NCI-H226 (cell line): ENCODE results near the gene SMPD1.
"Not testable (repeated sequence)": the region's sequence is repeated elsewhere in the genome, so short reads cannot be mapped to it uniquely, and the experiment has no call there.

Experiments used
- DNase-seq: peaks from one replicate; pipeline ENCODE4 v3.0.0-alpha.2; 2015

The SMPD1 gene

DNA sequence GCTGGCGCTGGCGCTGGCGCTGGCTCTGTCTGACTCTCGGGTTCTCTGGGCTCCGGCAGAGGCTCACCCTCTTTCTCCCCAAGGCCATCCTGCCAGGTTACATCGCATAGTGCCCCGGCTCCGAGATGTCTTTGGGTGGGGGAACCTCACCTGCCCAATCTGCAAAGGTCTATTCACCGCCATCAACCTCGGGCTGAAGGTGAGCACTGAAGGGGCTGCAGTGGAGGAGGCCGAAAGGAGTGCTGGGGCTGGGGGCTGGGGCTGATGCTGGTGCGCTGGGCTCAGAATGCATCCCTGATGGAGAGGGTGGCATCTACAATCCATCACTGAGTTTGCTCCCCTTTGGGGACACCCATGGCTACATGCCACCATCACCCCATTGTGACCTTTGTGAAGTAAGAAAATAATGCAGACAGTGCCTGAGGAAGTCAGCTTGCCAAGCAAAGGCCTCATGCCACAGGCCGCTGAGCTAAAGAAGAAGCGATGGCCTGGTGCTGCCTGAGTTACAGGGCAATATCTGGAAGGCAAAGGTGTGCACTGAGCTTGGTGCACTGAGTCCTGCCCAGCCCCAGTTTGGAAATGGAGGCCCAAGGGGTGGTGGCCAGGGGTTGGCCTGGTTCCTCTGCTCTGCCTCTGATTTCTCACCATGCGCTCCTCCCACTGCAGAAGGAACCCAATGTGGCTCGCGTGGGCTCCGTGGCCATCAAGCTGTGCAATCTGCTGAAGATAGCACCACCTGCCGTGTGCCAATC, 620 bp downstream of the SMPD1 start:
- DNase-seq, result no peak

DNA sequence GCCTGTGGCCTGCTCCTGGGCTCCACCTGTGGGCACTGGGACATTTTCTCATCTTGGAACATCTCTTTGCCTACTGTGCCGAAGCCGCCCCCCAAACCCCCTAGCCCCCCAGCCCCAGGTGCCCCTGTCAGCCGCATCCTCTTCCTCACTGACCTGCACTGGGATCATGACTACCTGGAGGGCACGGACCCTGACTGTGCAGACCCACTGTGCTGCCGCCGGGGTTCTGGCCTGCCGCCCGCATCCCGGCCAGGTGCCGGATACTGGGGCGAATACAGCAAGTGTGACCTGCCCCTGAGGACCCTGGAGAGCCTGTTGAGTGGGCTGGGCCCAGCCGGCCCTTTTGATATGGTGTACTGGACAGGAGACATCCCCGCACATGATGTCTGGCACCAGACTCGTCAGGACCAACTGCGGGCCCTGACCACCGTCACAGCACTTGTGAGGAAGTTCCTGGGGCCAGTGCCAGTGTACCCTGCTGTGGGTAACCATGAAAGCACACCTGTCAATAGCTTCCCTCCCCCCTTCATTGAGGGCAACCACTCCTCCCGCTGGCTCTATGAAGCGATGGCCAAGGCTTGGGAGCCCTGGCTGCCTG, 1.4 kb downstream of the SMPD1 start:
- DNase-seq, result no peak

DNA sequence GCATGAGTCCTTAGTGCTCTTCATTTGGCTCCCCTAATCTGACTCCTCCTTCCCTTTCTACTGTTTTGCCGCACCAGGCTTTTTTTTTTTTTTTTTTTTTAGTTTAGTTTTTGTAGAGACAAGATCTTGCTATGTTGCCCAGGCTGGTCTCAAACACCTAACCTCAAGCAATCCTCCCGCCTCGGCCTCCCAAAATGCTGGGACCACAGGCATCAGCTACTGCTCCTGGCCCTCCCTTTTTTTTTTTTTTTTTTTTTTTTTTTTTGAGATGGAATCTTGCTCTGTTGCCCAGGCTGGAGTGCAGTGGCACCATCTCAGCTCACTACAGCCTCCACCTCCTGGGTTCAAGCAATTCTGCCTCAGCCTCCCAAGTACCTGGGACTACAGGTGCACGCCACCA, 2.0 kb downstream of the SMPD1 start:
- not testable (repeated sequence) for DNase-seq

DNA sequence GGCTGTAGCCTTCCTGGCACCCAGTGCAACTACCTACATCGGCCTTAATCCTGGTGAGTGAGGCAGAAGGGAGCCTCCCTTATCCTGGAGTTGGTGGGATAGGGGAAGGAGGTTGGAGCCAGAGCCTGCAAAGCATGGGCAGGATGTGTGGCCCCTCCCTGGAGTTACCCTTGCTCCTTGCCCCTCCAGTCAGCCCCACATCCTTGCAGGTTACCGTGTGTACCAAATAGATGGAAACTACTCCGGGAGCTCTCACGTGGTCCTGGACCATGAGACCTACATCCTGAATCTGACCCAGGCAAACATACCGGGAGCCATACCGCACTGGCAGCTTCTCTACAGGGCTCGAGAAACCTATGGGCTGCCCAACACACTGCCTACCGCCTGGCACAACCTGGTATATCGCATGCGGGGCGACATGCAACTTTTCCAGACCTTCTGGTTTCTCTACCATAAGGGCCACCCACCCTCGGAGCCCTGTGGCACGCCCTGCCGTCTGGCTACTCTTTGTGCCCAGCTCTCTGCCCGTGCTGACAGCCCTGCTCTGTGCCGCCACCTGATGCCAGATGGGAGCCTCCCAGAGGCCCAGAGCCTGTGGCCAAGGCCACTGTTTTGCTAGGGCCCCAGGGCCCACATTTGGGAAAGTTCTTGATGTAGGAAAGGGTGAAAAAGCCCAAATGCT, 3.9 kb downstream of the SMPD1 start:
- DNase-seq, result no peak

DNA sequence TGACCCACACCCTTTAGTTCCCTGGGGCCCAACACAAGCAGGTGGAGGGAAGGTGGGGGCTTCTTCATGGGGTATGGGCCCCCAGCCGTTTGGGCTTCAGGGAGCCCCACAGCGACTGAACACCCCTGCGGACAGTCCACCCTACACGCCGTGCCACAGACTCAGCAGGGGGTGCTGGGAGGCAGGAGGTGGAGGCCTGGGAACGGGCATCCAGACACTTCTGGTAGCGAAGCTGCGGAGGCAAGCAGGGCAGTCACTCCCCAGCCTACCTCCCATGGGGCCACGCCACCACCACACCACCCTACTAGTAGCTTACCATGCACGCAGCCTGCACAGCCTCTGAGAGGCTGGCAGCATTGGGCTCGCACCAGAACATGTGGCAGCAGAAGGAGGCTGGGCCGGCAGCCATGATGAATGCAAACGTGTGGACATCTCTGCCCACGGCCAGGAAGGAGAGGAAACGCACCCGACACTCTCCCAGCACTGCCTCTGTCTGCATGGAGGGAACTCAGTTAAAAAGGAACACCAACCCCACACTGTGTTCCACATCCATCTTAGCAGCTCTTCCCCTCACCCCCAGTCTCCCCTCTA, 5.3 kb downstream of the SMPD1 start:
- DNase-seq, result no peak

DNA sequence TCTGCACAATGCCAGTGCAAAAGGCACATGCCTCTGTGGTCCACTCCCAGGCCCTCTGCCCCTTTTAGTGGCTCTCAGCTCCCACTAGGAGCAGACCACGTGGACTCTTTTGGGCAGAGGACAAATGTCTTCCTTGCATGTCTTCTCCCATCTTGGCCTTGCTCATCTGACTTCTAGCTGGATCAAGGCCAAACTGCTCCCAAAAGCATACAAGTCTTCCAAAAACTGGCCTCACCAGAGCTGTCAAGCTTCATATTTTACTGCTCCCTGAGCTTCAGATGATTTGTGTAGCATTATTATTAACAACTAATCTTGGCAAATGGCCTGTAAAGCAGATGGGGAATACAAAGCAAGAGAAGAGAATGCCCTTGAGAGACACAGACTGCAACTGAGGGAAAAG, 6.9 kb downstream of the SMPD1 start:
- DNase-seq, result no peak

DNA sequence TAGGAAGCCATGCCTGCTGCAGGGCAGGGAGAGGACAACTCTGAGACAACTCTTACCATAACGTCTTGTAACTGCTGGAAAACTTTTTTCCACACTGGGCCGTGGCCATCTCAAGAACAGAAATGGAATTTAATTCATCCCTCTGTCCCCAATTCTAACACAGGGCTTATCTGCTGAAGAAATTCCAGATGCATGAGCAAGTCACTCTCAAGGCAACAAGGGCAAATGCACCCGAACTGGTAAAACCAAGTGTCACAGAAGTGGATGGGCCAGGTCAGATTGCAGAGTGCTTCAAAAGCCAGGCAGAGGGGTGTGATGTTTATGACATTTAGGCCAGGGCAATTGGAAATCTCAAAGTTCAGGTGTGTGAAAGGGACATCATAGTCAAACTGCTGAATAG, 7.4 kb downstream of the SMPD1 start:
- no peak for DNase-seq

DNA sequence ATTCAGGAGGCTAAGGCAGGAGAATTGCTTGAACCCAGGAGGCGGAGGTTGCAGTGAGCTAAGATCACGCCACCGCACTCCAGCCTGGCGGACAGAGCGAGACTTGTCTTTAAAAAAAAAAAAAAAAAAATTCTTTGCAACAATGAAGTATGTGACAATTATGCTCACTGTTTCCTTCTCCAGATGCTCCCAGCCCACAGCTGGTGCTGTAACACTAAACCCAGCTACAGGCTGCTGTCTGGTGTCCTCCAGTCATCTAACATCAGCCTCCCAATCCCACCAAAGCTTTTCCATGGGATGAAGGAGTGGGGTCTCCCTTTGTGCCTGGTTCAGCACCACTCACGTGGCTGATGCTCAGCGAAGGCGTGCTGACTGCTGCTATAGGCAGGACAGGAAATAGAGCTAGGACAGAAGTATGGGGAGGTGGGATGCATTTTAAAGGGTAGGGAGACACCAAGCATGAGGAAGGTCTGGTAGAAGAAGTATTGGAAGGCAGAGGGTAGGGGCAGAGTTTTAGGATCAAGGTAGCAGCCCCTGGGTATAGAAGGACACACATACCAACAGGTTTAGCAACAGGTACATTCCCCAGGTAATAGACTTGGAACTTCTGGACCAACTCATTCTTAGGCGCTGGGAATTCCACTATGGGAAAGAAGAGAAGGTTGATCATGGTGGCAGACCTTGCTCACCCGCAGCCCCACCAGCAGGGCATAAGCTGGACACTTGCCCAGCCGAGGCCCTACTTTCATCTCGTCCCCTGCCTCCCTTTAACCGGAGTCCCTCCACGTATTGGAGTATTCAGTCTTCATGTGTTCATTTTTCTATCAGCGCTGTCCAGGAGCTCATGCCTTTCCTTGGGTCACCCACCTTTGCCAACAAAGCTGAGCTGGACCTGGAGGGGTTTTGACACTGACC, 10.4 kb downstream of the SMPD1 start:
- DNase-seq, result no peak

DNA sequence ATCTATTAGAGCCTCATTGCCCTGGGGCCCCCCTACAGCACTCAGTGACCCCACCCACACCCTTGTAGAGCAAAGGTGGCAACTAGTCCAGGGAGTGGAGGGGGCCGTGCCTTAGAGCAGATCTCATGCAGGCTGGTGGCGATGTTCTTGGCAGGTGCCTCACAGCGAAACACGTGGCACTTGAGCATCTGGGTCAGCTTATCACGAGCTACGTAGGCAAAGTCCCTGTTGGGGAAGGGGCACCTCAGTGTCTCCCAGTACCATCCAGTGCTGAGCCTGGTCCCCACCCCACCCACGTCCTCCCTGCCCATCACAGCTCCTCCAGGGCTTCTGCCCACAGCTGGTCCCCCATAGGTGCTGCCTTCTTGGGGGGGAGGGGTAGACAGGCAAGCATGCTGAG, 11.2 kb downstream of the SMPD1 start:
- no peak for DNase-seq

DNA sequence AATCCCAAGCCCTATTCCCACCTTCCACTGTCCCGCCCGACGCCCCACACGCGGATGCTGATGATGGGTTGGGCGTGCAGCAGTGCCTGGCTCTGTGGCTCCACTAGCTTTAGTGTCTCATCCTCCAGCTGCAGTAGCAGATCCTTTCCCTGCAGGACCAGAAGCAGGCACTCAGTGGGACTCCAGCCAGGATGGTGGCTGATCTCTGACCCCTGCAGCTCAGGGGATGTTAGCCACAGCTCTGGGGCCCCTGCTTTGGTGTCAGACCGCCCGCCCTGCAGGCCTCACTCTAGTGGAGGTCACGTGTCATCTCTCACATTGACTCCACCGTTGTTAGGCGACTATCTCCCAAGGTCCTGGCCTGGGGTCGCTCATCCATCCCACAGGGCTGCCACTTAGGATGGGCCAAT, 11.8 kb downstream of the SMPD1 start:
- no peak for DNase-seq

DNA sequence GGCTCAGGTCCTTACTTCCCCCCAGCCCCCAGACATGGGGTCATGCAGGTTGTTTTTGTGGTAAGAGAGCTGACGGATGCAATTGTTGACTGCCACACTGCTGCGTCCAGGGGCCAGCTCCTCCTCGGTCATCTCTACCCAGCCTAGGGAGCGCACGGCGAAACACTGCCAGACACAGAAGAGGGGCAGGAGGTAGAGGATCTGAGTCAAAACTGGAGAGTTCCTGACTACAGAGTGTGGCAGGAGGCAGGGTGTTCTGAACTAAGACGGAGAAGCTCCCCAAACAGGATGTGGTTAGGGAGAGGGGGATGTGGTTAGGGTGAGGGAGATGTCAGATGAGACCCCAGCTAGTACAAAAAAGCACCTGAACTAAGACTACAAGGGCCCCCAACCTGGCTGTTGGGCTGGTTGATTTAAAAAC, 12.3 kb downstream of the SMPD1 start:
- DNase-seq, result no peak

DNA sequence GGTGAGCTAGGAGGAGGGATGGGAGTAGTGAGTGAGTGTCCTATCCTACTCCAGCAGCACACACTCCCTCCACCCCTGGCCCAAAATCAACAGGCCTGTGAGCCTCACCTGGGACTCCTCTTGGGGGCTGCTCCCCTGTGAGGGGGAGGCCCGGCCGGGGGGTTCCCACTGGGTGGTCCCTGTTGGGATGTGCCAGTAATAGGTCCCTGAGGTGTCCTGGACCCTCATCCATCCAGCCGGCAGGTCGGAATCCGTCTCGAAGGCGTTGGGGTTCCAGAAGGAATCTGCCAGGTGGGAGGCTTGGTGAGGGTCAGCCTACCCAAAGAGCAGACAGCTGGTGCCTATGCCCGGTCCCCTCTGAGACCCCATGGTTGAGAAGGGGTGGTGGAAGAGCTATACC, 13.3 kb downstream of the SMPD1 start:
- DNase-seq, result no peak

DNA sequence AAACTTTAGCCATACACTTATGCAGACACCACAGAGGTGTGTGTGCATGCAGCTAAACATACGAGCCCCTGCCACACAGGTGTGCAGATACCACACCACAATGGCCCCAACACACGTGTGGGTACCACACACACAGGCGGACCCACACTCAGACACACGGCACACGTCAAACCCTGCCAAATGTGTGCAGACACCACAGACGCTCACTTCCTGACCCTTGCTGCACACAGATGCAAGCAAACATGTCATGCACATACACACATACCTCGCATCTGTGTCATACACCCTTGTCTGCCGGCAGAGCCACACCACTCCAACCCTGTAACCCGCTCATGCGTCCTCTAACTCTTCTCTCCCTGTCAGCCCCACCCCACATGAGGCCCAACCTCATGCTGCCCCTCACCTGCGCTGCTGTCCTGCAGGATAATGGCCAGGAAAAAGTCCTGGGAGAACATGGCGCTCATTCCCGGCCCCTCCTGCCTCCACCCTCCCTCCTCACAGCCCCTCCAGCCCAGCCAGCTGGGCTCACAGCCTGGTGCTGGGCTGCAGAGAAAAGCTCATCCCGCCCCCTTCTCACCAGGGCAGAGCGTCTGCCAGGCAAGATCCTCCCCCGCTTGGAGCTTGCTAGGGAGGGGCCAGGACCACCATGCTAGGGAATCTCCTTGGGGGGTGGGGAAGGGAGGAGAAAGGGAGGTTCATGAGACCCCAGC, 14.2 kb downstream of the SMPD1 start:
- no peak for DNase-seq

DNA sequence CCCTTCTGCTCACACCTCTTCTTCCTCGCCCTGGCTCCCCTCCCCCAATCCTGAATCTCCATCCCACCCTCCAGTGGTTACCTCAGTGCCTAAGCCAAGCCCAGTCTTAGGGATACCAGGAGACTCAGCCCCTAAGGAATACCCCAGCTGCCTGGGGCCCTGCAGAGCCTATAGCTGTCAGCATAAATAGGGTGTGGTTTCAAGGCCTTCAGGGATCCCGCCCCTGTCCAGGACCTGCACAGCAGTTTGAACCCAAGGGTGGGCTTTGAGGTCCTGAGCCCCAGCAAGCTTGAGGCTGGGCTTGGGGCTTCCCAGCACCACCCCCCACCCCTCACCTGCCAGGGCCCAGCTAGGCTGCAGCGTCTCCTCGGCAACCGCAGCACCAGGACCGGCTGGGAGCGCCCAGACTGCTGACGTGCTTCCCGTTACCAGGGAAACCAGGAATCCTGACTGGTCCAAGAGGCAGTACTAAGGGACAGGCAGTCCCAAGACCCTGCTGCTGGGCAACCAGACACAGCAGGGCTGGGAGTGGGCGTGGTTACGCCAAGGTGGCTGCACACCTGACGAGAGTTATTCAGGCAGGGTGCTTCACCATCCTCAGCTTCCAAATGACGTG, 14.9 kb downstream of the SMPD1 start:
- no peak for DNase-seq

DNA sequence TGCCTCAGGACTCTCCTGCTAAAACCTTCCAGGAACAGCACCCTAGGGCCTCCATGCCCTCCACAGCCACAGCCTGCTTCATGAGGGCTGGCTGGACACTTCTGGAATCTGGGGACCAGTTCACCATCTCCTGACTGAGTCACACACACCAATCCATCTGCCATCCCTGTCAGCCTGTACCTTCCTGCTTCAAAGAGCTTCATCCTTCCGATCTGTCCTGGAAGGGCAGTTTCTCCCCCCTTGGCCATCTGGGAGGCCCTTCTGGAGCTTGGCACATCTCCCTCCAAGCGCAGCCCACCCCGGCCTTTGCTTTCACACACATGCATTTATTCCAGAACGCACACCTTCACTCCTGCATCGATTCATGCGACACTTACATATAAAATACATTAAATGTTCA, 15.6 kb downstream of the SMPD1 start:
- DNase-seq, result no peak

DNA sequence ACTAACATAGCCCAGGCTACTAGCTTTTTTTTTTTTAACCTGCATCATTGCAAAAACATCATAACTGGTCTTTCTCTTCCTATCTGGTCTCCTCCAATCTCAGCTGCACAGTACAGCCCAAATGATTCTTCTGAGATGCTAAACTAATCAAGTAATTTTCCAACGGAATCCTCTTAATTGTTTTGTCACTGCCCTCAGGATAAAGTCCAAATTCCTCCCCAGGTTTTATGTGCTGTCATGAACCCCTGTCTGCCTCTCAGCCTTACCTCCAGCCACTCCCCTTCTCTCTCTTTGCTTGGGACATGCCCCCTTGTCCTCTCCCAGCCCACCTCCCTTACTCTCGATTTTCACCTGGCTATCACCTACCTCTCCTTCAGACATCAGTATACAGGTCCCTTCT, 16.1 kb downstream of the SMPD1 start:
- no peak for DNase-seq

DNA sequence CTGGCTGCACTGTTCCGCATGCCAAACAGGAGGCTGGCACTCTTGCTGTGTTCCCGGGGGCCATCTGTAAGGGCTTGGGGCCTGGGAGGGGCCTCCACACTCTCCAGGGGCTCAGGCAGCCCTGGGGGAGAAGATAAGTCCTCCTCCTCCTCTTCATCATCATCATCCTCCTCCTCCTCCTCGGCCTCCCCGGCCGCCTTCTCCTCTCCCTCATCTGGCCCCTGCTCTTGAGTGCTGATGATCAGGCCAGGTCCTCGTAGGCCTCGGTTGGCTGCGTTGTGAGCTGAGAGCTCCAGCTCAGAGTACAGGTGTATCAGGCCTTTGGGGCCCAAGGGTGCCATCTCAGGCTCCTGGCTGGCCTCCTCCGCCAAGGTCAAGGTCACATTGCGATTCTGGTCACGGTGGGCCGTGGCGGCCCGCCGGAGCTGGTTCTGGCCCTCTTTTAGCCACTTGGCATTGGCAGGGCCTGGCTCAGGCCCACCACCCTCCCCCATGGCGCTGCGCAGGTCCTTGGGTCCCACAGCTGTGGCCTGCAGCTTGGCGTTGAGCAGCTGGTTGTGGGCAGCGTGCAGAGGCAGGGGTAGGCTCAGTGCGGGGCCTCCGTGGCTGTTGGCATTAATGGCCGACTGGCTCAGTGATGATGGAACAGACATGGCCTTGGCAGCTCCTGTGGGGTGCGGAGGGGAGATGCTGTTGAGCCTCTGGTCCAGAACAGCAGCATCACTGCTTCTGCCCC, 20.6 kb downstream of the SMPD1 start:
- no peak for DNase-seq

DNA sequence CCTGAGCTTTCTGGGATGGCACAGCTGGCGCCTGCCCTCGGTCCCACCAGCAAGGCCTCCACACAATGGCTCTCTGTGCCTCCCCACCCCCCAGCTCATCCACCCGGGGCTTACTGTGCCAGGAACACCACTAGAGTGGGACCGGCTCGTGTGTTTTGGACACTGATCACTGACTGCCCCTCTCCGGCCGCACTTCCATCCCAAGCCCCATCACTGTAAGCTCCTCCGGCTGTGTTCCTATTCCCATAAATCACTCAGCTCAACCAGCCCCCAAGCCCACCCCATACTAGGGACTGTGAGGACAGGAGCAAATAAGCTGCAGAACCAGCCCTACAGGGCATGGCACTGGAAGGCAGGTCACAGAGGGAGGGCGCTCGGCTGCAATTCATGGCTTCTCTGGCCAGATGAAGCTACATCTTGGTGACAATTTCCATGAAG, 21.3 kb downstream of the SMPD1 start:
- DNase-seq, result no peak

DNA sequence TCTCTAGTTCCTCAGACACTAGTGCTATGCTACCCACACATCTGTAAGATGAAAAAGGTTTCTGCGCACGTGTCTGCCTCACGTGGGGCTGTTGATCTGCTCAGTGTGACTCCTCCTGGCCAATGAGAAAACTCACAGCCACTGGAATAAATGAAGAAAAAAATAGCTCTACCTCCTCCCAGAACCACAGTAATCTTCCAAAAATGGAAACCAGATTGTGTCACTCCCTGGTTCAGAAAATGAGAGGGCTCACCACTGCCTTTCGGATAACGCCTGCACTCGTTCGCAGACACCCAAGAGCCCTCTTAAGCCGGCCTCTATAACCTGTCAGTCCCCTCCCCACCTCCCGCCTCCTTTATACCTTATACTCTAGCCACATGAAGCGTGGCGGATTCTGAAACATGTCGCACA, 23.5 kb downstream of the SMPD1 start:
- no peak for DNase-seq

DNA sequence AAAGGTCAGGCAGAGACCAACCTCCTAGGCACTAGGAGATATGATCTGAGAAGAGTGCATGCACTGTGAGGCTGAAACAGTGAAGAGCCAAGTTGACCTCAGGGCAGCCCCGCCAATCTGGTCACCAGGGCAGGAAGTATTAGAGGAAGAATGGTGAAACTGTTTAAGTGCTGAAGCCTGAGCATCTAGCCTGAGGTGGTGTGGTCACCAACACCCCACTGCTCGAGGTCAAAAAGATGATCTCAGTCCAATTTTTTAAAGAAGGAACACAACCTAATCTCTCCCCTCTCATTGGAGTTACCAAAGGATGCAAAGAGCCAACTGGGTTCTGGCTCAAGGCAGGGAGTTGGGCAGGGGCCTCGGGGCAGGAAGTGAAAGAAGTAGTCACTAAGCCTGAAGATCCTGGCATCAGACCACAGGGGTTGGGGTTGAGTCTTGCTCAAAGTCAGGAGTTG, 24.6 kb downstream of the SMPD1 start:
- DNase-seq, result no peak

DNA sequence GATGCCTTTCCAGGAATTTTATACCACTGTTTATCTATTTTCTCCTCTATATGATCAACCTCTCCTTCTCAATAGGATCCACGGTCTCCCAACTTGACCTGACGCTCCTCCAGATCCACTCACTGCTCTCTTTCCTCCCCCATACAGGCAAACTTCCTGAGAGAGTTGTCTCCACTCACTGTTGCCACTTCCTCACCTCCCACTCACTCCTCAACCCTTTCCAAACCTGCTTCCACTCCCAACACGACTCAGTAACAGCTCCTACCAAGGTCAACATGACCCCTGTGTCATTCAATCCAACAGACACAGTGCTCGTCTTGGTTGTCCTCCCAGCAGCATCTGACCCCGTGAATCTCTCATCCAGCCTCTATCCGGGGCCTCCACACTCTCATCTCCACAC, 25.5 kb downstream of the SMPD1 start:
- no peak for DNase-seq
